MCF 10A (cell line): ENCODE data around the gene SH3TC1. TPM values are rescaled to one million over a fixed set of nuclear protein-coding genes. Genes with fewer than 3 reads are reported as not detected.
A peak's percentile ranks its signal among the peaks of the same experiment; 100 is the strongest.

Source experiments
- BruUV-seq: library from RNA; stranded (reverse); fragments of 400-500 nt; replicated peaks from 2 replicates; lab custom pipeline; 2021; lab: Mats Ljungman, UMichigan
- CTCF ChIA-PET: fragments of 300-600 bp; sonication (Branson Sonifier 250); formaldehyde crosslinking; extraction: SDS; loops from one replicate; lab custom pipeline; 2021; ENCODE audit warnings: antibody characterized with exemption, inconsistent platforms; lab: Yijun Ruan, JAX
- POLR2A ChIA-PET: fragments of 300-600, 350-650 bp; sonication (Branson Sonifier 250); formaldehyde crosslinking; extraction: SDS; loops from one replicate; lab custom pipeline; 2020; ENCODE audit warnings: antibody characterized with exemption, inconsistent platforms; lab: Yijun Ruan, JAX
- DNase-seq: peaks from one replicate; pipeline ENCODE4 v3.0.0-alpha.2; 2018; ENCODE audit not compliant: unreplicated experiment
- H3K27ac Mint-ChIP-seq: one replicate; pipeline ENCODE4 v1.8.0; 2022; ENCODE audit warnings: mild to moderate bottlenecking, low read depth, mixed read lengths; ENCODE audit not compliant: unreplicated experiment
- H3K27me3 Mint-ChIP-seq: one replicate; pipeline ENCODE4 v1.8.0; 2022; ENCODE audit warnings: mixed read lengths; ENCODE audit not compliant: insufficient read depth, unreplicated experiment
- H3K36me3 Mint-ChIP-seq: one replicate; pipeline ENCODE4 v1.8.0; 2022; ENCODE audit warnings: mild to moderate bottlenecking, moderate library complexity, mixed read lengths; ENCODE audit not compliant: insufficient read depth, unreplicated experiment
- H3K4me1 Mint-ChIP-seq: one replicate; pipeline ENCODE4 v1.8.0; 2022; ENCODE audit warnings: mixed read lengths; ENCODE audit not compliant: insufficient read depth, unreplicated experiment
- H3K4me3 Mint-ChIP-seq: one replicate; pipeline ENCODE4 v1.8.0; 2022; ENCODE audit warnings: mild to moderate bottlenecking, moderate library complexity, mixed read lengths; ENCODE audit not compliant: unreplicated experiment
- H3K9me3 Mint-ChIP-seq: one replicate; pipeline ENCODE4 v1.8.0; 2022; ENCODE audit warnings: mixed read lengths; ENCODE audit not compliant: unreplicated experiment
- intact Hi-C: fragments of 100-400 bp; cut with micrococcal nuclease; formaldehyde crosslinking; loops from 2 replicates; pipeline ENCODE4 v1.14.1; 2022
- total RNA-seq: library from RNA; stranded (reverse); gene quantifications from 2 replicates; pipeline ENCODE4 v1.2.3, GENCODE V29; 2022
- TF ChIP-seq, protein P1 (sequence below): fragments of 200-600 bp; IDR thresholded peaks from one replicate; pipeline ENCODE4 v1.8.0; 2022; ENCODE audit warnings: antibody characterized with exemption, mild to moderate bottlenecking; ENCODE audit not compliant: unreplicated experiment

Gene SH3TC1
- total RNA-seq, 1 experiment from 2014 or later = 28.8 TPM

GRCh38 chr4:8215001-8215427 lies 15.9 kb downstream of the SH3TC1 start:
- peak; percentile 96 for DNase-seq
- H3K36me3 Mint-ChIP-seq = peaks cover 14% of the 10 kb centered on the region
- ChIA-PET POLR2A (interaction anchor here (0.8 to 1.4 kb wide), 5 partner anchors 9 to 101 kb away, joined by 3 to 10 read pairs (median 5); partner anchors contain the start of gene SH3TC1), CTCF (interaction anchor here (0.7 to 5.9 kb wide), 6 partner anchors 14 to 227 kb away, joined by 3 to 34 read pairs (median 4); partner anchors contain the start of gene SH3TC1)
- no peaks in the 10 kb centered on the region for H3K9me3 Mint-ChIP-seq
- H3K4me3 Mint-ChIP-seq = no peak overlapping the region
- intact Hi-C loops = no loop called here
- BruUV-seq = no TSS peak
- TF ChIP-seq, protein P1, sequence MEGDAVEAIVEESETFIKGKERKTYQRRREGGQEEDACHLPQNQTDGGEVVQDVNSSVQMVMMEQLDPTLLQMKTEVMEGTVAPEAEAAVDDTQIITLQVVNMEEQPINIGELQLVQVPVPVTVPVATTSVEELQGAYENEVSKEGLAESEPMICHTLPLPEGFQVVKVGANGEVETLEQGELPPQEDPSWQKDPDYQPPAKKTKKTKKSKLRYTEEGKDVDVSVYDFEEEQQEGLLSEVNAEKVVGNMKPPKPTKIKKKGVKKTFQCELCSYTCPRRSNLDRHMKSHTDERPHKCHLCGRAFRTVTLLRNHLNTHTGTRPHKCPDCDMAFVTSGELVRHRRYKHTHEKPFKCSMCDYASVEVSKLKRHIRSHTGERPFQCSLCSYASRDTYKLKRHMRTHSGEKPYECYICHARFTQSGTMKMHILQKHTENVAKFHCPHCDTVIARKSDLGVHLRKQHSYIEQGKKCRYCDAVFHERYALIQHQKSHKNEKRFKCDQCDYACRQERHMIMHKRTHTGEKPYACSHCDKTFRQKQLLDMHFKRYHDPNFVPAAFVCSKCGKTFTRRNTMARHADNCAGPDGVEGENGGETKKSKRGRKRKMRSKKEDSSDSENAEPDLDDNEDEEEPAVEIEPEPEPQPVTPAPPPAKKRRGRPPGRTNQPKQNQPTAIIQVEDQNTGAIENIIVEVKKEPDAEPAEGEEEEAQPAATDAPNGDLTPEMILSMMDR = no peak
- peak overlapping the region; percentile 39 for H3K27ac Mint-ChIP-seq
- peaks cover 9% of the 10 kb centered on the region for H3K4me1 Mint-ChIP-seq
- no peaks in the 10 kb centered on the region for H3K27me3 Mint-ChIP-seq

DNA sequence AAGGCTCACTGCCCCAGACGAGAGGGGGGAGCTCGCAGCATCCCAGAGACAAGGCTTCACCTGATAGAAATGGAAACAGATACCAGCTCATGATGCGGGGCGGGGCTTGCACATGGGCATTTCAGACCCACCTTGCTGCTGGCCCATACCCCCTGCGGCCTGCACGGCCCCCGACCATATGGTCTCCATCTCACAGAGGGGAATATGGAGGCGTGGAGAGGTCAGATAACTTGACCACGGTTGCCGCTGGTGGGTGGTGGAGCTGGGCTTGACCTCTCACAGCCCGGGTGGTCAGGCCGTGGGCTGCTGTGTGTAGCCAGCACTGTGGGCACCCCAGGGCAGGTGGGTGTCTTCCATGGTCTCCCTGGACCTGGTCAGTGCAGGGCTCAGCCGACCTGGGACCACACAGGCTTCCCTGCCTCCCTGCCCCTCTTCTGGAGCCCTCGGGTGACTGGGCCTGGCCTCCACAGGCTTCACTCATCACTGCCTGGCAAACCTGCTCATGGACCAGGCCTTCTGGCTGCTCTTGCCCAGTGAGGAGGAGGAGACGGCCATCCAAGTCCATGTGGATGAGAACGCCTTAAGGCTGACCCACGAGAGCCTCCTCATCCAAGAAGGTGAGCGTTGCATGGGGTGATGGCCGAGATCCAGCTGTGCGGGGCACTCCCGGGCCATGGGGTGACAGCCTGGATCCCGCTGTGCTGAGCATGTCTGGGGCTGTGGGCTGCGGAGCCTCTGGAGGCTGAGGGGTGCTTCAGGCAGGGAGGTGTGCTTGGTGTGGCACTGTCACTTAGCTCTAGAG lies 16.8 kb downstream of the SH3TC1 start:
- H3K4me1 Mint-ChIP-seq = peaks cover 9% of the 10 kb centered on the region
- no TSS peak for BruUV-seq
- CTCF ChIA-PET = interaction anchor here (0.7 to 5.9 kb wide), 3 partner anchors 17 to 187 kb away, joined by 3 to 34 read pairs (median 6); partner anchors contain the start of gene SH3TC1
- no peaks in the 10 kb centered on the region for H3K27me3 Mint-ChIP-seq
- POLR2A ChIA-PET = interaction anchor here (1.1 to 1.4 kb wide), 3 partner anchors 9 to 100 kb away, joined by 5 to 10 read pairs (median 7); partner anchors contain the start of gene SH3TC1
- H3K4me3 Mint-ChIP-seq = no peak overlapping the region
- no peak overlapping the region for H3K27ac Mint-ChIP-seq
- no peak for DNase-seq
- H3K9me3 Mint-ChIP-seq = no peaks in the 10 kb centered on the region
- intact Hi-C loops = no loop called here
- H3K36me3 Mint-ChIP-seq = peaks cover 14% of the 10 kb centered on the region
- TF ChIP-seq, protein P1 = no peak

DNA sequence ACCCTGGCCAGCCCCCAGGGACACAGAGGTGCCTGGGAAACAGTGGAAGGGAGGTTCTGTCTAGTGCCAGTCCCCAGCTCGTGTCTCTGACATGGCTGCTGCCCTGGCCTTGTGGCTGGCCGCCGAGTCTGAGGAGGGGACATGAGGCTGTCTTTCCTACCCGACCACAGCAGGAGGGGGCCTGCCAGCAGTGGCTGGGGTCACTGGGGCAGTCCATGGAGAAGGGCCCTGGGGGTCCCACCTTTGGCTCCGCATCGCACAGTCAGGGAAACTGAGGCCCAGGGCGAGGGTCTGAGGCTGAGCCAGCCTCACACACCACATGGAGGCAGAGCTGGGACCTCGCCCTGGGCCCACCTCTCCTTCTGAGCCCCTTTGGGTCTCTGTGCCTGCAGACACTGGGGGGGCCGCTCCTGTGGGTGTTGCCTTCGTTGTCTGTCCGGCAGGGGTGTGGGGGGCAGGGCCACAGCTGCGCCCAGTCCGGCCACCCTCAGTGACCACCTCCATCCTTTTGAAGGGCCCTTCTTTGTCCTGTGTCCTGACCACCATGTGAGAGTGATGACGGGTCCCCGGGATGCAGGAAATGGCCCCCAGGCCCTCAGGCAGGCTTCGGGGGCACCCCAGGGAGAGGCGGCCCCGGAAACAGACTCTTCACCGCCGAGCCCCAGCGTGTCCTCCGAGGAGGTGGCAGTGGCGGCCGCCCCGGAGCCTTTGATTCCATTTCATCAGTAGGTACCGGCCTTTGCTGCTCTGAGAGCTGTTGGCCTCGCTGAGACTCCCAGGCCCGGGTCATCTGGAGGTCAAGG lies 17.6 kb downstream of the SH3TC1 start:
- POLR2A ChIA-PET = no interaction called here
- Mint-ChIP-seq H3K27me3 (no peaks in the 10 kb centered on the region), H3K4me3 (no peak overlapping the region), H3K36me3 (peaks cover 14% of the 10 kb centered on the region), H3K27ac (no peak overlapping the region), H3K4me1 (peaks cover 15% of the 10 kb centered on the region), H3K9me3 (no peaks in the 10 kb centered on the region)
- TF ChIP-seq, protein P1 = no peak
- DNase-seq = no peak
- intact Hi-C loops = no loop called here
- BruUV-seq = no TSS peak
- CTCF ChIA-PET = interaction anchor here (0.6 to 5.9 kb wide), 4 partner anchors 12 to 186 kb away, joined by 3 to 34 read pairs (median 3); no protein-coding TSS in a partner anchor

DNA sequence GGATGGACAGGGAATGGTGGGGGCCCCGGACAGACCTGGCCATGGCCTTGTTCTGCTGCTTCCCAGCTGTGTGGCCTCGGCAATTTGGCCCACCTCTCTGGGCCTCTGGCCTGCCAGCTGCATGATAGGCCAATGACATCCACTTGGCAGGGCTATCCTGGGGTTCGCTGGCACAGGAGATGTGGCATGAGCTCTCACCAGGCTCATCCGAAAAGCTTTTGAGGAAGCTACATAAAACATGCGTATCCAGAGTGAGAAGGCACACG lies 18.1 kb downstream of the SH3TC1 start:
- ChIA-PET CTCF (interaction anchor here (0.6 to 5.9 kb wide), 4 partner anchors 11 to 185 kb away, joined by 3 to 34 read pairs (median 3); no protein-coding TSS in a partner anchor), POLR2A (no interaction called here)
- intact Hi-C loops = no loop called here
- BruUV-seq = no TSS peak
- no peak for DNase-seq
- Mint-ChIP-seq H3K27ac (no peak overlapping the region), H3K9me3 (no peaks in the 10 kb centered on the region), H3K4me3 (no peak overlapping the region), H3K4me1 (peaks cover 20% of the 10 kb centered on the region), H3K36me3 (peaks cover 14% of the 10 kb centered on the region), H3K27me3 (no peaks in the 10 kb centered on the region)
- TF ChIP-seq, protein P1 = no peak
